ENCODE results near the gene WASHC2A.
A peak's percentile ranks its signal among the peaks of the same experiment; 100 is the strongest.
"Not testable (repeated sequence)": the region's sequence is repeated elsewhere in the genome, so short reads cannot be mapped to it uniquely, and the experiment has no call there.

Gene WASHC2A, protein sequence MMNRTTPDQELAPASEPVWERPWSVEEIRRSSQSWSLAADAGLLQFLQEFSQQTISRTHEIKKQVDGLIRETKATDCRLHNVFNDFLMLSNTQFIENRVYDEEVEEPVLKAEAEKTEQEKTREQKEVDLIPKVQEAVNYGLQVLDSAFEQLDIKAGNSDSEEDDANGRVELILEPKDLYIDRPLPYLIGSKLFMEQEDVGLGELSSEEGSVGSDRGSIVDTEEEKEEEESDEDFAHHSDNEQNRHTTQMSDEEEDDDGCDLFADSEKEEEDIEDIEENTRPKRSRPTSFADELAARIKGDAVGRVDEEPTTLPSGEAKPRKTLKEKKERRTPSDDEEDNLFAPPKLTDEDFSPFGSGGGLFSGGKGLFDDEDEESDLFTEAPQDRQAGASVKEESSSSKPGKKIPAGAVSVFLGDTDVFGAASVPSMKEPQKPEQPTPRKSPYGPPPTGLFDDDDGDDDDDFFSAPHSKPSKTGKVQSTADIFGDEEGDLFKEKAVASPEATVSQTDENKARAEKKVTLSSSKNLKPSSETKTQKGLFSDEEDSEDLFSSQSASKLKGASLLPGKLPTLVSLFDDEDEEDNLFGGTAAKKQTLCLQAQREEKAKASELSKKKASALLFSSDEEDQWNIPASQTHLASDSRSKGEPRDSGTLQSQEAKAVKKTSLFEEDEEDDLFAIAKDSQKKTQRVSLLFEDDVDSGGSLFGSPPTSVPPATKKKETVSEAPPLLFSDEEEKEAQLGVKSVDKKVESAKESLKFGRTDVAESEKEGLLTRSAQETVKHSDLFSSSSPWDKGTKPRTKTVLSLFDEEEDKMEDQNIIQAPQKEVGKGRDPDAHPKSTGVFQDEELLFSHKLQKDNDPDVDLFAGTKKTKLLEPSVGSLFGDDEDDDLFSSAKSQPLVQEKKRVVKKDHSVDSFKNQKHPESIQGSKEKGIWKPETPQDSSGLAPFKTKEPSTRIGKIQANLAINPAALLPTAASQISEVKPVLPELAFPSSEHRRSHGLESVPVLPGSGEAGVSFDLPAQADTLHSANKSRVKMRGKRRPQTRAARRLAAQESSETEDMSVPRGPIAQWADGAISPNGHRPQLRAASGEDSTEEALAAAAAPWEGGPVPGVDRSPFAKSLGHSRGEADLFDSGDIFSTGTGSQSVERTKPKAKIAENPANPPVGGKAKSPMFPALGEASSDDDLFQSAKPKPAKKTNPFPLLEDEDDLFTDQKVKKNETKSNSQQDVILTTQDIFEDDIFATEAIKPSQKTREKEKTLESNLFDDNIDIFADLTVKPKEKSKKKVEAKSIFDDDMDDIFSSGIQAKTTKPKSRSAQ (N-terminal part only)

DNA sequence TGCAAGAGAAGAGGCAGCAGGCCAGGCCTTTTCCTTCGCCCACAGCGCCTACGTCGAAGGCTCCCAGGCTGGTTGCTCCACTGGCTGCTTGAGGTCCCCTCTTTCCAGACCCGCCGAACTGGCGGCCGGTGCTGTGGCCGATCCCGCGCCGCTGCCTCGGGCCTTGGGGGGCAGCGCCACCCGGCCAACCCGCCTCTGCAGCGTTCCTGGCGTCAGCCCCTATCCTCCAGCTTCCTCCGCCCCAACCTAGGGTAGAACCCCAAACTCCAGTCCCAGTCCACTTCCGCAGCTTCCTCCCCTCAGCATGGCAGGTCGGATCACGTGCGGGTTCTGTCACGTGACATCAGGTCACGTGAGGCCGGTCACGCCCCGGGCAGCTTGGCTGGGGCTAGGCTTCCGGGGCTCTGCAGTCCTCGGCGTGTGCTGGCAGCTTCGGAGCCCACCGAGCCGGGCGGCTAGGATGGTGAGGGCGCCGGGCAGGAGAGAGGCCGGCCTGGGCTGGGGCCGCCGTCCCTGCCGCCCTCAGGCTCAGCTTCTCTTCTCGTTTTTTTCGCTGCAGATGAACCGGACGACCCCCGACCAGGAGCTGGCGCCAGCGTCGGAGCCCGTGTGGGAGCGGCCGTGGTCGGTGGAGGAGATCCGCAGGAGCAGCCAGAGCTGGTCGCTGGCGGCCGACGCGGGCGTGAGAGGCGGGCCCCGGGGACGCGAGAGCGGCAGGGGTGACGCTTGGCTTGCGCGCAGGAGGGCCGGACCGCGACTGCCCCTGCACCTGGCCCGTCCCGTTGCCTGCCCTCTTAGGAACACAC, at the start of gene WASHC2A:
TSS of gene WASHC2A (plus strand) at position 409 of the 806 bp plus-strand sequence. CDS start at position 461, 52 bp downstream.
- DNase-seq: peak; percentile 10

DNA sequence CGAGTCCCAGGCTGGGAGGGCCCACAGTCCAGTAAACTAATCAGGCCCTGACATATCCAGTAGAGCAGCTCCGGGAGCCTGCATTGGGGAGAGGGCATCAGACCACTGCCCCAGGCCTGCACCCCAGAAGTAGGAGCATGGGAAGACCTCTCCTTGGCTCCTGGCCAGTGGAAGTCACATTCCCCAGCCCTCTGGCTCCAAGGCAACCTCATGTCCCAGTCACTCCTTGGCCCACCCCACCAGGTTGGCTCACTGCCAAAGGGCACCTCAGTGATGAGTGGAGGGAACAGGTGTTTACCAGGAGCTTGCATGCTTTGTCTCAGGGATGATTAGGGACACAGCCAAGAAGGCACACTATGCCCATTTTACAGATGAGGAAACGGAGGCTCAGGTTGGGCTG, 48.5 kb upstream of the WASHC2A start:
- DNase-seq: not testable (repeated sequence)

DNA sequence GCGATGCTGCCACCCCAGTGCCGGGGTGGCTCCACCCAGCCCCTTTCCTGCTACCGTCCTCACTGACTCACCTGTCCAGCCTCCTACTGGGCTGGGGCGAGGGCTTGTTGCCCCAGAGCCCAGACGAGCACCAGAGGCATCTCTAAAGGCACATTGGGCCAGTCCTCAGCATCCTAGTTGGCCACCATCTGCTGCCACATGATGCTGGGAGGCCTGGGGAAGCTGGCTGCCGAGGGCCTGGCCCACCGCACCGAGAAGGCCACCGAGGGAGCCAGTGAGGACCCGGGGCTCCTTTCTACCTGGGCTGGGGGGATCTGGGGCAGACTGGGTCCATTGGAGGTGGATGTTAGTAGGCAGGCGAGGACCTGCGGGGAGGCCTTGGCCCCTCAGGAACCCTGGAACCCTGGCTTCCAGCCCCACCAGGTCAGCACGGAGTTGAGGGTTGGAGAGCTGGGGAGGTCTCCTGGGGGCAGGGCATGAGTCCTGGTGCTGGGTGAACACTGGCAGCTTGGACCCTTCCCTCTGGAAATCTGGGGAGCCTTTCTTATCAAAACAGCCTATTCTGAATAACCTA, 47.2 kb upstream of the WASHC2A start:
- not testable (repeated sequence) for DNase-seq

DNA sequence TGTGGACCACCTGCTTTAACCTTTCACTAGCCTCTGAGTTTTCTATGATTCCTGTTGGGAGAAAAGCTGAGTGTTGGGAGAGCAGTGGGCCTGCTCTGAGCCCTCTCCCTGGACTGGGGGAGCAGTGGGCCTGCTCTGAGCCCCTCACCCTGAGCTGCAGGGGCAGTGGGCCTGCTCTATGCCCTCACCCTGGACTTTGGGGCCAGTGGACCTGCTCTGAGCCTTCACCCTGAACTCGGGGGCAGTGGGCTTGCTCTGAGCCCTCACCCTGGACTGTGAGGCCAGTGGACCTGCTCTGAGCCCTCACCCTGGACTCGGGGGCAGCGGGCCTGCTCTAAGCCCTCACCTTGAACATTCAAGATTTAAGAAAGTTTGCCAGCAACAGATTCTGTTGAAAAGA, 46.1 kb upstream of the WASHC2A start:
- no peak for DNase-seq

DNA sequence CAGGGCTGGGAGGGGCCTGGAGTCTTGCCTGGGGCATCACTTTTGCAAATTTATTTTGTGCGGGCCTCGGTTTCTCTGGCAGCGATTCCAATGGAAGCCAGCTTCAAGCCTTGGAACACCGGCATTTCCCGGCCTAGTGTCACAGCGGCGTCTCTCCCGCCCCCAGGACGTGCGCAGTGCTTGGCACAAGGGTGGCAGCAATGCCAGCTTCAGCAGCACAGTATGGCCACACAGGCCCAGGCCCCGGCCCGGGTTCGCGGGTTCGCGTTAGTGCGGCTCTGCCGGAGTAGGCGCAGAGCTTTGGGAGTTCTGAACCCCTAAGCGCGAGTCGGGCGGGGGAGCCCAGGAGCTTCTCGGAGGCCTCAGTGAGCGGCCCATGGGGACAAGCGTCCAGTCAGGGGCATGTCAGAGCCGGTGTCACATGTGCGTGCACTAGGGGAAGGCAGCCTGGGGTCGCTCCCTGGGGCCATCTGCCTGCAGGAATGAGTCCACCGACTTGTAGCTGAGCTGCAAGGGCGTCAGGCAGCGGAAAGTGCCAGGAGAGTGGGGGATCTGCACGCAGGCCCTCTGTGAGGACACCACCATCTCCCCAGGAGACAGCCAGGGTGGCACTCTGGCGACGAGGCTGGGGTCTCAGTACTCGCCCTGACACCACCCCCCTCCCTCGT, 42.9 kb upstream of the WASHC2A start:
- DNase-seq: not testable (repeated sequence)

DNA sequence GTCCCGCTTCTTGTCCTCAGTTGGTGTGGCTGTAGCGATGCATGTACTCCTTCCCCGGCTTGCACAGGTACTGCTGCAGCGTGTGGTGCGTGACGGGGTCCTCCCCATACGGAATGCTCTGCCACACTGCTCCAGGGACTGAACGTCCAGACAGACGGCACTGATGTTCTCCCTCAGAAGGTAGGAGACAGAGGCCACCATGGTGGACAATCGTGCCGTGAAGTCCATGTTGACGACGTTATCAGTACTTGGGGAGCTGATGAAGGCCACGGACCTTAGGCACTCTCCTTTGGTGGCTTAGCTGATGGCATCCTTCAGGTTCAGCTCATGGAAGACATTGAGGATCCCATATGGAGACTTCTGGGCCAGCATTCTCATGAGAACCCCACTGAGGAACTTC, 42.1 kb upstream of the WASHC2A start:
- DNase-seq: no peak

DNA sequence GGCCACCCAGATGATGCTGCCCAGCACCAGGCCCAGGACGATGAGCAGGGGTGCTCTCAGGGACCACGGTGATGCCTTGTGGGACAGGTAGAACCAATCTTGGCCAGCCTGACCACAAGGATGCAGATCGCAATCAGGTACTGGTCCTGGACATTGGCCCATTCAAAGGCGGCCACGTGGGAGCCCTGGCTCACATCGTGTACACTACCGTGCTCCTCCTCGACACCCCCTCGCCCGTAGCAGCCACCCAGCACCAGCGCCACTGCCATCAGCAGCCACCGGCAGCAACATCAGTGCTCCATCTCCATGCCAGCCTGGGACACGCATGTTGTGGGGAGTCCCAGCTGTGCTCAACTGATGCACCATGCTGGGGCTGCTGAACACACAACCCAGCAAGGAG, 40.6 kb upstream of the WASHC2A start:
- no peak for DNase-seq

DNA sequence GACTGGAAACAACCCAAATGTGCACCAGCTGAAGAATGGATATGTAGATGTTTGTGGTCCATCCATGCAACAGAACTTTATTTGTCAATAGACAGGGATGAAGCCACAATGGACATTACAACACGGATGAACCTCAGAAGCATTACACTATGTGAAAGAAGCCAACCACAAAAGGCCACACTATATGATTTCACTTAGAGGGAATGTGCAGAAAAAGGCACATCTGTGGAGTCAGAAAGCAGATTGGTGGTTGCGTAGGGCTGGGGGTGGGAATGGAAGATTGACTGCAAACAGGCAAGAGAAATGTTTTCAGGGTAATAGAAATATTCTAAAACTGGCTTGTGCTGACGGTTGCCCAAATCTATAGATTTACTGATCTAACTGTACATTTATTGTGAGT, 34.3 kb upstream of the WASHC2A start:
- no peak for DNase-seq

DNA sequence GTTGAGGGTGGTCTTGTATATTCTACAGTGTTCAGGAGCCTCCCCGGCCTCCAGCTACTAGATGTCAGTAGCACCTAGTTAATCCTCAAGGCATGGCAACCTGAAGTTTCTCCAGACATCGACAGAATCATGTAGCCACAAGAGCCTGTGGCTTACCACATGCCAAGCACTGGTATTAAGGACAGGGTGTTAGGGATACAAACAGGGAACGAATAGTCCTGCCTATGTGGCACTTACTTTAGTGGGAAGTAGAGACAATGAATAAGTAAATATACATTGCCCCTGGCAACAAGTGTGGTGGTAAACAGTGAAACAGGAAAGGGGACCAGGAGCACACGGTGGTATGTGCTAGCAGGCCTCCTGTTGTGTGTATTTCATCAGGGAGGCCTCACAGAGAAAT, 32.4 kb upstream of the WASHC2A start:
- not testable (repeated sequence) for DNase-seq

DNA sequence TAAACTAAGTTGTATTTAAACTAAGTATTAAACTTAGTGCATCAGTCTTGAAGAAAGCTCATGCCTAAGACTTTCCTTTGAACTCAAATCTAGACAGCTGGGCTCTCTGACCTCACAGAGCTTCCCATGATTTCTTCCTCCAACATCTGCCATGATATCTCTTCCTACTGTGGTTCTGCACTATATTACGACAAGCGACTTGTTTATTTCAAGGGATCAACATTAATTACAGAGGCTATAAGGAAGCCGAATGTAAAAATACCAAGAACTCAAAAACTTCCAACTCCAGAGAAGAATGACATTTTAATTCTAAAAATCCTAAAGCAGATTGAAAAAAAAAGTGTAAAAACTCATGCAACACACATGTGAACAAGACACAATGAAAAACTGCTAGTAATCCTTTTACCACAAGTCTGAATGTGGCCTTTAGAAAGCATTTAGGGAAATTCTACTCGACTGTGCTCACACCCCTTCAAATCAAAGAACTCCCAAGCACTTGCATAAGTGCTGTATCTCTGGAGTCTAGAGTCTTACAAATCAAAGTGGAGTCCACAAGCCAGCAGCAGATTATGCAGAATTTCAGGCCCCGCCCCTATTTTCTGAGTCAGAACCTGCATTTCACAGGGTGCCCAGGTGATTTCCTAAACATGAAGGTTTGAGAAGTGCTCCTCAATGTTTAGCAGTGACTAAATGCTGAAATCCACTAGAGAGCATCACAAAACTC, 22.7 kb upstream of the WASHC2A start:
- no peak for DNase-seq

DNA sequence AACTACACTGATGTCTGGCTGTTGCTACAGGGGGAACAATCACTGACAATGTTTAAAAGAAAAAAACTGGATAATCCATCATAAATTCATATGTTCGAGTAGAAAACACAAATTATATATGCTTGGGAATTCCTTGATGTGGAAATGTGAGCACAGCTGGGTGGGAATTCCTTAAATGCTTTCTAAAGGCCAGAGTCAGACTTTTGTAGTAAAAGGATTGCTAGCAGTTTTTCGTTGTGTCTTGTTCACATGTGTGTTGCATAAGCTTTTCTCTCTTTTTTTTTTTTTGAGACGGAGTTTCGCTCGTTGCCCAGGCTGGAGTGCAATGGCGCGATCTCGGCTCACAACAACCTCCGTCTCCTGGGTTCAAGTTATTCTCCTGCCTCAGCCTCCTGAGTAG, 21.3 kb upstream of the WASHC2A start:
- DNase-seq: not testable (repeated sequence)

DNA sequence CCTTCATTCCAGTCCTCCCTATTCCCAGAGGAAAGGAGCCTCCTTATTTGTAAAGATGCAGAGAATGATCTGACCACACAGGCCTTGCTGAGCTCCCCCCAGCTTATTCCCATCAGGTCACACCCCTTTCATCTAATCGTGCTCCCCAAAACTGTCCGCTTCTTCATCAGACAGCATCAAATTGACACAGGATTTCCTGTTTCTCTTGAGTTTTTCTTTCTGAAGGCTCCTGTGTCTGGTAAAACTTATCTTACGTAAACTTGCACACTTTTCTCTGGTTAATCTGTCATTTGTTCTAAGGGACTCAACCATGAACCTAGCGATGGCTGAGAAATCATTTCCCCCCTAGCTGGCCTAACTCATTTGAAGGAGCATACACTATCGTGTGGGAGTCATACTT, 20.2 kb upstream of the WASHC2A start:
- DNase-seq: not testable (repeated sequence)

DNA sequence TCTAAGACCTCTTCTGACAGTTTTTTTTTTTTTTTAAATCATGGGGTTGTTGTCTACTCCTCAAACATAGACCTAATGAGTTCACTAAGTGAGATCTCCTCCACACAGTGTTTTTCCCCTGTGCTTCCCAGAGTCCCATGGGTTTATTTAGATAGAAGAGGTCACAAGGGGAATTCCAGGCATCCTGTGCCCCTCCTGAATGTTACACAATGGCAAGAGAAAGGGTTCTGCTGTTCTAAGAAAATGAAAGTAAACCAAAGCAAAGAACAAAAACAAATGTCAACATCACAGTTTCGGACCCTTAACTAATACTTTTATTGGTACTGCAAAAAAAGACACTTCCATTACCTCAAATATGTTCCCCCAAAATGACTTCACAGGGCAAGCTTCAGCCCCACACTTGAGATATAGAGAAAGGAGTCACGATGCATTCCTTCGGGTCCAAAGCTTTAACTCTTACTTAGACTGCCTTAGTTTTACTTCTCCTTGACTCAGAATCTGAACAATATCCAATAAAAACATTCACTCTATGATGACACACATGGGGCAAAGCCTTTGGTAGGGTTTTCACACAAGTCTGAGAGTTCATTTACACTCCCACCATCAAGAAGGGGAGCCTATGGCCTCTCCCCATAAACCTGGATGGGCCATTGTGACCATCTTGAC, 15.6 kb upstream of the WASHC2A start:
- DNase-seq: not testable (repeated sequence)

DNA sequence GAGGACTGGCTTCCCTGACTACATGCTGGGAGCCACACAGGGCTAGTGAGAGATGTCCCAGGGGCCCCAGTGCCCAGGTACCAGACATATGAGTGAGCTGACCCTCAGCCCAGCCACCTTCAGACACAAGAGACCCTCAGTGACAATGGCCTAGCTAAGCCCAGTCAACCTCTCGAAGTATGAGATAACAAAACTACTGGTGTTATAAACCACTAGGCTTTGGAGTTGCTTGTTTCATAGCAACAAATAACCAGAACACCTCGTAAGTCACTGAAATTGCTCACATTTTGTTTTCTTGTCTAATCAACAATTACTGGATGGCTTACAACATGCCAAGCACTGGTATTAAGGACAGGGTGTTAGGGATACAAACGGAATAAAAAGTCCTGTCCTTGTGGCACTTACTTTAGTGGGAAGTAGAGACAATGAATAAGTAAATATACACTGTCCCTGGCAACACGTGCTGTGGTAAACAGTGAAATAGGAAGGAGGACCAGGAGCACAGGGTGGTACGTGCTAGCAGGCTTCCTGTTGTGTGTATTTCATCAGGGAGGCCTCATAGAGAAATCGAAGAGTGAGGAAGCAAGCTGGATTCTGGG, 14.9 kb upstream of the WASHC2A start:
- DNase-seq: not testable (repeated sequence)

DNA sequence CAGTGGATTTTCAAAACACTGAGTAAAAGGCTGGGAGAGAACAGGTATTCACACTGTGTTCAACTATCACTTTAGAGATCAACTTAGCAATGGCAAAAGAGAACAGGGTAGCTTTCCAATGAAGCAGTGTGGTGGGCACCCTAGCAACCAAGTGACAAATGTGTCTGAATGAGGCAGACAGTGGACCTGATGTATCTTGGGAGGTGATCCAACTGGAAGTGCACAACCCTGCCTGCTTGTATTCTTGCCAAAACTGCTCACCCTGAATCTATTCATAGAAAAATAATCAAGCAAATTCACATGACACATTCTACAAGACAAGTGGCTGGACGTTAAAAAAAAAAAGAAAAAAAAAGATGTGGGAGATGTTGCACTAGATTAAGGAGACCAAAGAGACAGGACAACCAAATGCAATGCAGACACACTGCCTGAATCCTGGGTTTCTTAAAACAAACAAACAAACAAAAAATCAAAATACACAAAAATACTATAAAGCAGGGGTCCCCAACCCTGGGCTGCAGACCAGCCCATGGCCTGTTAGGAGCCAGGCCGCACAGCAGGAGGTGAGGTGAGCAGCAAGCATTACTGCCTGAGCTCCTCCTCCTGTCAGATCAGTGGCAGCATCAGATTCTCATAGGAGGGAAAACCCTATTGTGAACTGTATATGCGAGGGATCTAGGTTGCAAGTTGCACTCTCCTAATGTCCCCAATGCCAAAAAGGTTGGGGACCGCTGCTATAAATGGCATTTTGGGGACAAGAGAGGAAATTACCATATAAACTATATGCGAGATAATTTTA, 12.1 kb upstream of the WASHC2A start:
- not testable (repeated sequence) for DNase-seq

DNA sequence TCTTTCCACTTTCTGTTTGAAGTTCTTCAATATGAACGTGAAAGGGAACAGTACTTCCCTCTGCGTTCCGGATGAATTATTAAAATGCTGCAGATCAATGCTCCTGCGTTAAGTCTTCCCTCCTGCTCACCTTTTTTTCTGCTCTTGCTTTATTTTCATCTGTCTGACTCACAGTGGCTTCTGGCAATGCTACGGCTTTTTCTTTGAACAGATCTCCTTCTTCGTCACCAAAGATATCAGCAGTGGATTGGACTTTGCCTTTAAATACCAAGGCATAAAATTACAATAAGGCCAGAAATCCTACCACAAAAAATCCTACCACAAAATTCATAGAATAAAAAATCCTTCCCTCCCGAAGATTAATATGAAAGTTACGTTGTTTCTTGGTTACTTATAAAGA, 11.1 kb upstream of the WASHC2A start:
- DNase-seq: not testable (repeated sequence)

DNA sequence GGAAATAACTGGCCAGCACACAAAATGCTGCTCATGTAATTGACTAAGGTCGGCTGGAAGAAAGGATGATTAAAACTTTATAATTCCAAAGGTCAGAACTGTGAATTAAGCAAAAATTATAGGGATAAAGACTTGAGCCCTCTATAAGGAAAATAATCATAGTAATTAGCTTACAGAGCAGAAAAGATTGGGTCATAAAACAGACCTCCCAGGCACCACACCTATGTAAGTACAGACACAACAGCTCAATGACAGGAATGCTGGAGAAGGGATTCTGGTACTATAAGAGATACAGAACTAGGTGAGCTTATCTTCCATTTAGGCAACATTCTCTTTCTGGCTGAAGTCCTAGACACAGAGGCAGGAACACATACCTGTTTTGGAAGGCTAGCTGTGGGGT, 9.0 kb upstream of the WASHC2A start:
- not testable (repeated sequence) for DNase-seq

DNA sequence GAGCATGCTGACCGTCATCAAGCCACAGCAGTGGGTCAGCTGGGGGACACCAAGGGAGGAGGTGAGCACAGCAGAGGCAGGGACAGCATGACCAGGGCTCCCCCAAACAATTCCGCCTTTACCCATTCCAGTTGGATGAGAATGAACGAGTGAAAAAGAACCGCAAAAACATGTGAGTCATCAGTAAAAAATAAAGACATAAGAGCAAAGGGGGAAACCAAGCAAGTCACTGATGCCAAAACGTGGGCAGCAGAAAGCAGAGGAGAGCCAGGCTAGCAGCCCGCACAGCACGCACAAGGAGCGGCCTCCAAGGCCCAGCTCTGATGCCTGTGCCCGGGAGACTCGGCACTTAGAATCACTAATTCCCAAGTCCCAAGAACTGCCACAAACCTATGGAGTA, 7.8 kb upstream of the WASHC2A start:
- not testable (repeated sequence) for DNase-seq

Measured in NCI-H1694 (cell line).